NCI-H345 treated with DMSO at 0.1 percent for 48 hours (cell line): ENCODE measurements around the gene ATP11A.

Source experiments
- DNase-seq: peaks from one replicate; lab custom pipeline; 2025; ENCODE audit not compliant: unreplicated experiment; lab: John Stamatoyannopoulos, UW

The ATP11A gene

GRCh38 chr13:112756967-112757758 lies 67.3 kb downstream of the ATP11A start:
- DNase-seq, result peak; percentile 80

DNA sequence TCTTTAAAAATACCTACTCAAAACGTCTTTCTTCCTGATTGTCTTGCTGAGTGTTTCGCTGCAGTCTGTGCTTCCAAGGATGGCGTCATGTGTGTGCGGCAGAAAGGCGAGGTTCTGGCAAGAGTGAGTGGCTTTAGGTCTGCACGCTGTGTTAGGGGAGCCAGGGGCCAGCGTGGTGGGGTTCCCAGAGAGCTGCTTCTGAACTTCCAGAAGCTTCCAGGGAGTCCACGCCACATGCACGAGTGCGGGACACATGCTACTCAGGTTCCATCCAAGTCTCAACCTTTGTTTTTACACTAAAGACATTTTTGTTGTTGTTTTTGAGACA lies 67.9 kb downstream of the ATP11A start:
- no peak for DNase-seq

- no peak for DNase-seq
Observed at GRCh38 chr13:112759053-112759452, 69.2 kb downstream of the ATP11A start.

DNA sequence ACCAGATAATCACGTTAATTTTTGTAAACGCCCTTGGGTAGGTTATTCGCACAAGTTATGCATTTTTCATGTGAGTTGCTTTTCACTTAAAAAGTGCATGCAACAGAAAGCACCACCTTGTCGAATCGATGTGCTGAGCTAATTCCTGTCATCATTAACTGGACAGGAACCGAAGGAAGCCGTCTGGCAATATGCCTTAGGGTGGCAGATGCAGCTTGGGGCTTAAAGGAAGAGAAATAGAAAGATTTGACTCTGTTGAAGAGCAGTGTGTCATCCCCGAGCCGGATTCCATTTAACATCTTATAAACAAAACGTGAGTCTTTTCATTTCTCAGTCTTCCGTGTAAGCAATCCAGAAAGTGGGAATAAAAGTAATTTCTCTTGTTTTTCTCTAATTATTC lies 70.0 kb downstream of the ATP11A start:
- no peak for DNase-seq

- no peak for DNase-seq
Observed at GRCh38 chr13:112760435-112760834, 70.6 kb downstream of the ATP11A start.

- no peak for DNase-seq
Observed at GRCh38 chr13:112760931-112761330, 71.1 kb downstream of the ATP11A start.

- DNase-seq, result no peak
Observed at GRCh38 chr13:112761701-112762689, 72.2 kb downstream of the ATP11A start.

DNA sequence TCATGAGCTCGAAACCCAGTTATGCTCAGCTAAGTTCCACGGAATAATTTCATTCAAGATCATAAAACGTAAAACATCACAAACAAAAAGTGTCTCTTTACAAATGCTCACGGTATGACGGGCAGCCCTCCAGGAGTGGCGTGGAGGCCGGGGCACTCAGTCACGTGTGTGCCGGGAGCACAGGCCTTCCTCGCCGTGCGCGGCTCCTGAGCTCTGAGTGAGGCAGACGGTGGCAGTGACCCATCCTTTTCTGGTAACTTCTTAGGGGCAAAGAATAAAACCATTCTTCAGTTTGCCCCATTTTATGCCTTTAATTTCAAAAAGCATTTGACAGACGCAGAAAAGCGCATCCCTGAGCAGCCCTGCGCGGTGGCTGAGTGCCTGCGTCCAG lies 72.8 kb downstream of the ATP11A start:
- DNase-seq, result no peak

- no peak for DNase-seq
Observed at GRCh38 chr13:112764028-112764427, 74.2 kb downstream of the ATP11A start.

GRCh38 chr13:112764864-112765561 lies 75.2 kb downstream of the ATP11A start:
- DNase-seq, result no peak

DNA sequence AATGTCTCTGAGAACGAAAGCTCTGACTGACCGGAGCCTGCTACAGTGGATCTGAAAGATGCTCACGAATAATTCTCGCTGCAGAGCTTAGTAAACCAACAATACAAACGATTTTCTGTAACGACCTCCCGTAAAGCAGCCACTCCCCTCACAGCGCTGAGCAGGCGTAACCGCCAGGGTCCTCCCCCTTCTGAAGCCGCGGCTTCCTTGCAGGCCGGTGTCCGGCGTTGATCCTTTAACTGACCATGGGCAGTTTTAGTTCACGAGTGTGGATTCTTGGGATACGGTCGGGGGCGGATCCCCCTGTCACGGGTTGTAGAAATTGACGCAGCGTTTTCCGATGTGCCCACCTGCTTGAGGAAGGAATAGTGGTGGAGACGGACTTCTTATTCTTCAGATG lies 75.9 kb downstream of the ATP11A start:
- DNase-seq, result no peak

GRCh38 chr13:112766336-112766735 lies 76.5 kb downstream of the ATP11A start:
- no peak for DNase-seq

DNA sequence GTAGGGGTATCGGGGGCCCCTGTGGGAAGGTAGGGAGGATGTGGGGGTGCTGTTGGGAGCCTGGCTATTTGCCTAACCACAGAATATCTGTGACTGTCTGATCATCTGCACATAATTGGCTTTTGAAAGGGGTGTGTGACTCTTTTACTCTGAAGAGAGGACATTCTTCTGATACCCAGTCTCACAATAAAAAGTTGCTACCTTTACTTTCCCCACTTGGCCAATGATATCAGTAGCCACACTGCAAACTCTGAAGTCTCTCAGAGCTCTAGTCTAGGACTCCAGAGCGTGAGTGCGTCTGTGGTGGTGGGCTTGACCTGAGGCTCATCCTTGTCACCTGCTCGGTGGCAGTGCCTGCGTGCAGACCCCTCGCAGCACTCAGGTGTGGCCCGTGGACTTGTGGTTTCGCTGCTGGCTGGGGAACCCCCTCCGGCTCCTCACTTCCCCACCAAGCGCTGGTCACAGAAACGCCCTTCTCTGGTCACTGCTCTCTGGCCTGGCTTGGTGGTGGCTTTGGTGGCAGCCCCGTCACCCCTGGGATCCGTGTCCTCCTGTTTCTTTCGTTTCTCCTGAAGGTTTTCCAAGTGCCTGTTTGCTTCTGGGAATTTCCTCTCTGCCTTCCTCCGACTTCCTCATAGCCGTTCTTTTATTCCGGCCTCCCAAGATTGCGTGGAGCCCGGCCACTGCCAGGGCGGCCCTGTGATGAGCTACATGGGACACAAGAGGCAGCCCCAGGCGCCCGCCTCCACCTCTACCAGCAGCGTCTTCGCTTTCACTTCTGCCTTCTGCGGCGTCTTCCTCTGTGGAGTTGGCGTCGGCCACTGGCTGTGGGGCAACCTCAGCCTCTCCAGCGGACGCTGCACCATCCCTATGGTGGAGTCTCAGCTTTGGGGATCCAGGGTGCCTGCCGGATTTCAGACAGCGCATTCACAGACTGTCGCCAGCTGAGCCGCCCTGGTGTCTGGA lies 78.0 kb downstream of the ATP11A start:
- DNase-seq, result no peak

GRCh38 chr13:112768795-112769481 lies 79.1 kb downstream of the ATP11A start:
- no peak for DNase-seq

- DNase-seq, result no peak
Observed at GRCh38 chr13:112769615-112770014, 79.8 kb downstream of the ATP11A start.

DNA sequence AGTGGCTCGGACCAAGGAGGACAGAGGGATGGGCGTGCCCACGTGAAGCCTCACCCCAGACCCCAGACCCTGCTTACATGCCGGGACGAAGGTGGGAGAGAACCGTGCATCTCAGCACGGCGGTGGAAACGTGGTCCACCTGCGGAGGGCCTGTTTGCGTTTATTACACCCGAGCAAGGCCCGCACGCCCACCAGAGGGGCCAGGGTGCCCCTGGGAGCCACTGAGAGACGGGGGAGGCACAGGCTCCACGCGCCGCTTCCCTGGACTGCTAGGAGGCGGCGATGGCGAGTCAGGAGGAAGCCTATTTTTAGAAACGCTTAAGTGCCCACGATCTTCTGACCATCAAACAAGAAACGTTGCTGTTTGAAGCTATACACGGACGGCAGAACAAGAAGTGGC lies 80.7 kb downstream of the ATP11A start:
- DNase-seq, result no peak

DNA sequence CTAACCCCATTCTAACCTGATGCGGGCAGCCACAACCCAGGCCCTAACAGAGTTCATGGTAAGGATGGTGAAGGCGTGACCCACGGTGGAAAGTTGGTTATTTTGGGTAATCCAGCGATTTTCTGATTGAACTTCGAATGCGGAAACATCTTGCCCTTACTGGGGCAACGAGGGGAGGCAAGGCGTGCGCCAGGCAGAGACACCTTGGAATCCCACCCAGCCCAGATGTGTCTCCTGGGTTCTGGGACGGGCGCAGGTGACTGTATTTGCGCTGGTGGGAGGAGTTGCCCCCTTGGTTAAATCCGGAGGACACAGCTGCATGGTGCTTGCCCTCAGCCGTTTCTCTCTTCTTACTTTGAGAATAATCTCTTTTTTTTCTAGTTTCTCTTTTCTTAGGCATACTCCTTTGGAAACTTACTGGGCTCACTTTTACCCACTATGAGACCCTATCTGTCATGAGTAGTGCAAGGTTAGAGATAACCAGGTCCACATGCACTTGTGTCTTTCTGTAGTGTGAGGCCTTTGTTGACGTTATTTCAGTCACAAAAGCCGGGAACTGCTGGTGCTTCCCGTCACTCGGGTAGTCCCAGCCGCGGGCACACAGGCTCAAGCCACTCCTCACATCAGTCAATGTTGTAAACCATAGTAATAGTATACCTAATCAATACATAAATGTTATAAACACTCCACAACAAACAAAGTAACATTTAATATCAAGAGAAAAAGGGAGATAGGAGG lies 81.5 kb downstream of the ATP11A start:
- DNase-seq, result no peak

GRCh38 chr13:112771877-112772538 lies 82.2 kb downstream of the ATP11A start:
- DNase-seq, result no peak

DNA sequence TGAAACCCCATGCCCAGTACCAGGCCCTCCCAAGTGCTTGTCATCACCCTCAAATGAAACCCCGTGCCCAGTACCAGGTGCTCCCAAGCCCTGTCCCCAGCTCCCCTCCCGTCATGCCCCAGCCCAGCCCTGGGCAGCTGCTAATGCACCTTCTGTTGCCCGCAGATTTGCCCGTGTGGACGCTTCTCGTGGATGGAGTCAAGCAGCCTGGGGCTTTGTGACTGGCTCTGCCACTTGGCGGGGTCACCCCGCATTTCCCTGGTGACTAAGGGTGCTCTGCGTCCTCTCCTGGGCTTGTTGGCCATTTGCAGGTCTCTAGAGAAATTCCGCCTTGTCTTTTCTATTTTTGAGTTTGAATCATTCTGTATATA lies 82.7 kb downstream of the ATP11A start:
- DNase-seq, result no peak
